Stomach (tissue), 4 donors: ENCODE data around the gene PDGFD.

Experiments
- EP300 ChIP-seq: sonication (generic); formaldehyde crosslinking; IDR thresholded peaks from one replicate; pipeline ENCODE4 v1.6.1; 2017; ENCODE audit warnings: antibody characterized with exemption
- TF ChIP-seq, protein P1 (sequence below), 7 experiments: fragments of 450-650 bp in 4 of 7; fragments of 200-600 bp in 3 of 7; sonication (generic) in 3 of 7; IDR thresholded peaks; one replicate each; pipeline ENCODE4 v1.5.1; 2016 to 2019; ENCODE audit warnings: antibody characterized with exemption in 7 of 7, control low read depth in 2 of 7, mild to moderate bottlenecking in 1 of 7

DNA sequence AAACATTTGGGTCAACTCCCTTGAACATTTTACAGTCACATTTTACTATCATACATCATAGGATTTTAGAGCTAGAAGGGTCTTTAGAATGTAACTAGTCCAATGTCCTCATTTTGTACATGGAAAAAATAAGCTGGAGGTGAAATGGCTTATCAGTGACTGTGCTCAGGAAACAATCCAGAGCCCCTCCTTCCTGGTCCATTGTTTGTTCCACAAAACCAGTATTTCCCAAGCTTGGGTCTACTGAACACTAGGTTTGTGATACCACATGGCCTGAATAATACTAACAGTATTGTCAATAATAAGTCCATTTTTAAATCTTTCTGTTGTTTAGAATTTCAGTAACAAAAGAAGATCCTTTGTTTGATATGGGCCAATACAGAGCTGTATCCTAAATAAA lies 27.1 kb downstream of the PDGFD start:
- TF ChIP-seq, protein P1, sequence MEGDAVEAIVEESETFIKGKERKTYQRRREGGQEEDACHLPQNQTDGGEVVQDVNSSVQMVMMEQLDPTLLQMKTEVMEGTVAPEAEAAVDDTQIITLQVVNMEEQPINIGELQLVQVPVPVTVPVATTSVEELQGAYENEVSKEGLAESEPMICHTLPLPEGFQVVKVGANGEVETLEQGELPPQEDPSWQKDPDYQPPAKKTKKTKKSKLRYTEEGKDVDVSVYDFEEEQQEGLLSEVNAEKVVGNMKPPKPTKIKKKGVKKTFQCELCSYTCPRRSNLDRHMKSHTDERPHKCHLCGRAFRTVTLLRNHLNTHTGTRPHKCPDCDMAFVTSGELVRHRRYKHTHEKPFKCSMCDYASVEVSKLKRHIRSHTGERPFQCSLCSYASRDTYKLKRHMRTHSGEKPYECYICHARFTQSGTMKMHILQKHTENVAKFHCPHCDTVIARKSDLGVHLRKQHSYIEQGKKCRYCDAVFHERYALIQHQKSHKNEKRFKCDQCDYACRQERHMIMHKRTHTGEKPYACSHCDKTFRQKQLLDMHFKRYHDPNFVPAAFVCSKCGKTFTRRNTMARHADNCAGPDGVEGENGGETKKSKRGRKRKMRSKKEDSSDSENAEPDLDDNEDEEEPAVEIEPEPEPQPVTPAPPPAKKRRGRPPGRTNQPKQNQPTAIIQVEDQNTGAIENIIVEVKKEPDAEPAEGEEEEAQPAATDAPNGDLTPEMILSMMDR (IDR thresholded peaks at IDR 0.05), result no peak
- TF ChIP-seq EP300, result no peak
